Kidney (tissue), 14 donors: ENCODE data around the gene HES3. TPM values are rescaled to one million over a fixed set of nuclear protein-coding genes. Genes with fewer than 3 reads are reported as not detected.

Experiments
- DNase-seq, 5 donors: peaks; one replicate each; pipeline ENCODE4 v3.0.0-alpha.2; 2013 to 2020
- FAIRE-seq: peaks from 2 replicates; lab custom pipeline; 2012; peaks lifted over from hg19 to GRCh38; lab: Jason Lieb, UNC
- H3K27ac ChIP-seq, 2 donors: one replicate each; pipeline ENCODE4 v1.7.0; 2013; ENCODE audit warnings: low read depth in 2 of 2, low read length in 2 of 2, inconsistent platforms in 1 of 2
- H3K27me3 ChIP-seq: one replicate; pipeline ENCODE4 v1.7.1; 2013; ENCODE audit warnings: low read length, inconsistent platforms; ENCODE audit not compliant: control insufficient read depth, insufficient read depth
- H3K36me3 ChIP-seq, 3 donors: one replicate each; pipeline versions ENCODE4 v1.7.0 to v1.7.1; 2013; ENCODE audit warnings: low read length in 3 of 3, control low read depth in 1 of 3, inconsistent platforms in 1 of 3; ENCODE audit not compliant: insufficient read depth in 3 of 3, control insufficient read depth in 2 of 3
- H3K4me1 ChIP-seq, 3 donors: one replicate each; pipeline versions ENCODE4 v1.7.0 to v1.7.1; 2013; ENCODE audit warnings: low read length in 3 of 3, inconsistent platforms in 1 of 3, low read depth in 1 of 3; ENCODE audit not compliant: control insufficient read depth in 2 of 3, insufficient read depth in 2 of 3
- H3K4me3 ChIP-seq, 3 donors: one replicate each; pipeline versions ENCODE4 v1.7.0 to v1.8.1; 2013; ENCODE audit warnings: low read length in 3 of 3, control low read depth in 1 of 3, inconsistent platforms in 1 of 3
- H3K9ac ChIP-seq, 3 donors: one replicate each; pipeline versions ENCODE4 v1.7.0 to v1.7.1; 2013; ENCODE audit warnings: low read length in 3 of 3, control low read depth in 1 of 3, inconsistent platforms in 1 of 3
- H3K9me3 ChIP-seq, 3 donors: one replicate each; pipeline versions ENCODE4 v1.7.0 to v1.7.1; 2013; ENCODE audit warnings: low read length in 3 of 3, control low read depth in 1 of 3, inconsistent platforms in 1 of 3; ENCODE audit not compliant: control insufficient read depth in 2 of 3, insufficient read depth in 1 of 3
- intact Hi-C: fragments of 100-400 bp; cut with DNase I; formaldehyde crosslinking; loops from one replicate; pipeline ENCODE4 v1.11.1; 2022
- polyA plus RNA-seq: library from polyadenylated mRNA; stranded (reverse); fragments of 350-450 nt; fragmentation: Illumina TruSeq; extraction: RNeasy Lipid Tissue Mini Kit (QIAGEN cat#74804); gene quantifications from one replicate; pipeline ENCODE4 v1.2.3, GENCODE V29; 2014; ENCODE audit warnings: low read depth, low replicate concordance; ENCODE audit not compliant: insufficient read depth
- total RNA-seq: library from RNA; stranded (reverse); fragmentation: NEBNext Ultra II Directional; extraction: Animal tissue kit (Norgen Biotek cat#: 25700); gene quantifications from one replicate; pipeline ENCODE4 v1.2.1, GENCODE V29; 2021
- TF ChIP-seq, protein P1 (sequence below): IDR thresholded peaks from 3 replicates; pipeline ENCODE4 v1.5.1; 2012; ENCODE audit warnings: mild to moderate bottlenecking, moderate library complexity, borderline replicate concordance; ENCODE audit not compliant: insufficient read depth; ENCODE audit errors: extremely low read depth
- donor health status: control.
- donor health status: control.
- donor health status: control.
- donor health status: control.
- donor health status: control.
- donor health status: DM: yes; HTN: yes; CAD: no.
- donor health status: Normal renal cell carcinoma (clear cell type).

The HES3 gene
- total and polyA plus RNA-seq, 2 donors from 2014 or later, result not detected

- TF ChIP-seq, protein P1, sequence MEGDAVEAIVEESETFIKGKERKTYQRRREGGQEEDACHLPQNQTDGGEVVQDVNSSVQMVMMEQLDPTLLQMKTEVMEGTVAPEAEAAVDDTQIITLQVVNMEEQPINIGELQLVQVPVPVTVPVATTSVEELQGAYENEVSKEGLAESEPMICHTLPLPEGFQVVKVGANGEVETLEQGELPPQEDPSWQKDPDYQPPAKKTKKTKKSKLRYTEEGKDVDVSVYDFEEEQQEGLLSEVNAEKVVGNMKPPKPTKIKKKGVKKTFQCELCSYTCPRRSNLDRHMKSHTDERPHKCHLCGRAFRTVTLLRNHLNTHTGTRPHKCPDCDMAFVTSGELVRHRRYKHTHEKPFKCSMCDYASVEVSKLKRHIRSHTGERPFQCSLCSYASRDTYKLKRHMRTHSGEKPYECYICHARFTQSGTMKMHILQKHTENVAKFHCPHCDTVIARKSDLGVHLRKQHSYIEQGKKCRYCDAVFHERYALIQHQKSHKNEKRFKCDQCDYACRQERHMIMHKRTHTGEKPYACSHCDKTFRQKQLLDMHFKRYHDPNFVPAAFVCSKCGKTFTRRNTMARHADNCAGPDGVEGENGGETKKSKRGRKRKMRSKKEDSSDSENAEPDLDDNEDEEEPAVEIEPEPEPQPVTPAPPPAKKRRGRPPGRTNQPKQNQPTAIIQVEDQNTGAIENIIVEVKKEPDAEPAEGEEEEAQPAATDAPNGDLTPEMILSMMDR, result peak; percentile 18
- DNase-seq (peak; percentile 98 to 100 (median 99)), FAIRE-seq (peak; percentile 90)
- Histone ChIP-seq H3K4me1 (peaks cover 0 to 14% (median 10%) of the 10 kb centered on the region in 3 donors), H3K9me3 (no peaks in the 10 kb centered on the region), H3K36me3 (peaks cover 0 to 10% (median 0%) of the 10 kb centered on the region in 3 donors), H3K4me3 (peak within 1 kb of the TSS; percentile 90 to 95 (median 91)), H3K9ac (peak within 1 kb of the TSS; percentile 74 to 92 (median 88)), H3K27me3 (no peaks in the 10 kb centered on the region), H3K27ac (peak within 1 kb of the TSS; percentile 17 to 77)
- intact Hi-C loops, result no loop called here
Measured at GRCh38 chr1:6199298-6200187, 44.4 kb upstream of the HES3 start, which contains the start of gene RPL22. RPL22 (minus strand) TSS chr1:6199595; CDS start chr1:6199573, 22 bp downstream.

- peak overlapping the region; percentile 66 to 95 (median 91) for H3K4me3 ChIP-seq
- H3K9ac ChIP-seq, result peak overlapping the region in 2 of 3 donors; percentile 43 to 60
- peak overlapping the region in 1 of 2 donors; percentile 12 for H3K27ac ChIP-seq
- no peaks in the 10 kb centered on the region for H3K9me3 ChIP-seq
- no peak for FAIRE-seq
- peaks cover 0 to 18% (median 10%) of the 10 kb centered on the region in 3 donors for H3K4me1 ChIP-seq
- H3K27me3 ChIP-seq, result no peaks in the 10 kb centered on the region
- DNase-seq, result peak in 1 of 5 donors; percentile 28
- intact Hi-C loops, result no loop called here
- H3K36me3 ChIP-seq, result peaks cover 0 to 10% (median 0%) of the 10 kb centered on the region in 3 donors
- TF ChIP-seq, protein P1, result no peak
Measured at GRCh38 chr1:6200188-6200809, 43.7 kb upstream of the HES3 start.

- peaks cover 0 to 18% (median 10%) of the 10 kb centered on the region in 3 donors for H3K4me1 ChIP-seq
- H3K36me3 ChIP-seq, result no peaks in the 10 kb centered on the region
- H3K9ac ChIP-seq, result no peak overlapping the region
- peak in 1 of 5 donors; percentile 15 for DNase-seq
- no peak overlapping the region for H3K27ac ChIP-seq
- TF ChIP-seq, protein P1, result no peak
- H3K9me3 ChIP-seq, result no peaks in the 10 kb centered on the region
- intact Hi-C loops, result no loop called here
- no peaks in the 10 kb centered on the region for H3K27me3 ChIP-seq
- no peak overlapping the region for H3K4me3 ChIP-seq
- no peak for FAIRE-seq
Measured at GRCh38 chr1:6202256-6202655, 41.7 kb upstream of the HES3 start.
